GM12878 (cell line): ENCODE data around the gene GALNT9. TPM values are rescaled to one million over a fixed set of nuclear protein-coding genes. Genes with fewer than 3 reads are reported as not detected.

Source experiments
- ATAC-seq: fragments of 200-7000 bp; cut with Tn5 transposase; 3 replicates; pipeline ENCODE4 v1.9.1; 2020; ENCODE audit warnings: mild to moderate bottlenecking, moderate library complexity
- BruUV-seq: library from RNA; stranded (reverse); fragments of 400-500 nt; replicated peaks from 2 replicates; lab custom pipeline; 2021; lab: Mats Ljungman, UMichigan
- CTCF ChIA-PET: fragments of 300-600 bp; sonication (Branson Sonifier 250); formaldehyde crosslinking; extraction: SDS; loops from one replicate; lab custom pipeline; 2021; ENCODE audit warnings: inconsistent platforms; lab: Yijun Ruan, JAX
- POLR2A ChIA-PET: fragments of 350-600 bp; formaldehyde crosslinking; extraction: SDS; loops from one replicate; lab custom pipeline; 2021; ENCODE audit warnings: inconsistent platforms; lab: Charles Lee
- RAD21 ChIA-PET: fragments of 300-600 bp; sonication (Branson Sonifier 250); formaldehyde crosslinking; loops from one replicate; lab custom pipeline; 2023; ENCODE audit warnings: antibody characterized with exemption; ENCODE audit not compliant: unreplicated experiment; lab: Charles Lee
- SMC1A ChIA-PET: fragments of 300-600 bp; sonication (Branson Sonifier 250); formaldehyde crosslinking; loops from one replicate; lab custom pipeline; 2023; ENCODE audit not compliant: unreplicated experiment, uncharacterized antibody; lab: Charles Lee
- DNase-seq: peaks from one replicate; pipeline ENCODE4 v3.0.0-alpha.2; 2011; ENCODE audit warnings: low read depth, low spot score
- FAIRE-seq: peaks from 3 replicates; lab custom pipeline; 2011; peaks lifted over from hg19 to GRCh38; lab: Jason Lieb, UNC
- H2AFZ ChIP-seq: 2 replicates; pipeline ENCODE4 v1.6.0; 2011; ENCODE audit warnings: low read depth, low read length, control low read depth; ENCODE audit not compliant: control insufficient read depth
- H3K27ac ChIP-seq: 2 replicates; pipeline ENCODE4 v1.5.1; 2011; ENCODE audit warnings: control low read depth; ENCODE audit not compliant: control insufficient read depth, insufficient read depth
- H3K27me3 ChIP-seq, 2 experiments: replicated peaks in 1 of 2; 2 replicates each; pipeline versions ENCODE4 v1.6.0 to v1.6.1; 2011; ENCODE audit warnings: low read length in 1 of 2; ENCODE audit not compliant: control insufficient read depth in 2 of 2, insufficient read depth in 2 of 2
- H3K36me3 ChIP-seq, 2 experiments: 2 replicates each; pipeline ENCODE4 v1.5.1; 2011; ENCODE audit warnings: low read length in 1 of 2; ENCODE audit not compliant: control insufficient read depth in 2 of 2, insufficient read depth in 2 of 2
- H3K4me1 ChIP-seq: 2 replicates; pipeline ENCODE4 v1.6.1; 2011; ENCODE audit warnings: mild to moderate bottlenecking, low read length, moderate library complexity, mixed read lengths; ENCODE audit not compliant: control insufficient read depth, insufficient read depth
- H3K4me2 ChIP-seq: 2 replicates; pipeline ENCODE4 v1.6.0; 2011; ENCODE audit warnings: control low read depth; ENCODE audit not compliant: control insufficient read depth, insufficient read depth
- H3K4me3 ChIP-seq: fragments of 200-600 bp; sonication (generic); 2 replicates; pipeline ENCODE4 v1.5.1; 2016
- H3K79me2 ChIP-seq: 2 replicates; pipeline ENCODE4 v1.6.0; 2011; ENCODE audit warnings: low read length; ENCODE audit not compliant: control insufficient read depth, insufficient read depth
- H3K9ac ChIP-seq: 2 replicates; pipeline ENCODE4 v1.8.0; 2011; ENCODE audit warnings: low read length, control low read depth, mixed read lengths; ENCODE audit not compliant: control insufficient read depth, insufficient read depth
- H3K9me3 ChIP-seq: replicated peaks from 3 replicates; pipeline ENCODE4 v1.5.1; 2011; ENCODE audit warnings: mild to moderate bottlenecking, low read length; ENCODE audit not compliant: control insufficient read depth, insufficient read depth
- H4K20me1 ChIP-seq: 2 replicates; pipeline ENCODE4 v1.6.0; 2011; ENCODE audit not compliant: control insufficient read depth, insufficient read depth
- BHLHE40 ChIP-seq, 2 experiments: fragments of 450-650 bp in 1 of 2; IDR thresholded peaks; 2 replicates each; pipeline ENCODE4 v1.6.1; 2011 to 2017; ENCODE audit warnings: low read depth in 2 of 2, borderline replicate concordance in 1 of 2, improper control_type of control experiment in 1 of 2, low read length in 1 of 2, mild to moderate bottlenecking in 1 of 2
- BMI1 ChIP-seq: fragments of 450-650 bp; IDR thresholded peaks from 2 replicates; pipeline ENCODE4 v1.6.1; 2016; ENCODE audit warnings: mild to moderate bottlenecking, moderate library complexity, borderline replicate concordance
- CHD4 ChIP-seq: fragments of 200-600 bp; sonication (generic); IDR thresholded peaks from 2 replicates; pipeline ENCODE4 v1.6.1; 2016; ENCODE audit warnings: mild to moderate bottlenecking
- E2F8 ChIP-seq: fragments of 450-650 bp; IDR thresholded peaks from 2 replicates; pipeline ENCODE4 v1.6.1; 2018; ENCODE audit warnings: mild to moderate bottlenecking, low read depth, moderate library complexity; ENCODE audit not compliant: partially characterized antibody
- EGR1 ChIP-seq, 2 experiments: IDR thresholded peaks; 1 replicate in 1 of 2; 2 replicates in 1 of 2; pipeline ENCODE4 v1.6.1; 2011 to 2012; ENCODE audit warnings: low read depth in 2 of 2, low read length in 2 of 2, borderline replicate concordance in 1 of 2, mild to moderate bottlenecking in 1 of 2, moderate library complexity in 1 of 2
- MEF2A ChIP-seq: IDR thresholded peaks from 2 replicates; pipeline ENCODE4 v1.6.1; 2011; ENCODE audit warnings: low read depth, mild to moderate bottlenecking, low read length, moderate library complexity; ENCODE audit not compliant: insufficient read depth
- MYB ChIP-seq: fragments of 150-350 bp; IDR thresholded peaks from 2 replicates; pipeline ENCODE4 v1.6.1; 2014; ENCODE audit warnings: mild to moderate bottlenecking, low read depth, low read length, borderline replicate concordance
- POLR2A ChIP-seq: IDR thresholded peaks from 2 replicates; pipeline ENCODE4 v1.6.1; 2011; ENCODE audit warnings: low read depth, mild to moderate bottlenecking, low read length
- SMARCA5 ChIP-seq: fragments of 450-650 bp; IDR thresholded peaks from 2 replicates; pipeline ENCODE4 v1.6.1; 2017; ENCODE audit warnings: mild to moderate bottlenecking
- SUZ12 ChIP-seq: fragments of 200-600 bp; sonication (generic); IDR thresholded peaks from one replicate; pipeline ENCODE4 v1.6.1; 2018; ENCODE audit warnings: antibody characterized with exemption, mild to moderate bottlenecking; ENCODE audit not compliant: unreplicated experiment
- TCF12 ChIP-seq: IDR thresholded peaks from 2 replicates; pipeline ENCODE4 v1.6.1; 2011; ENCODE audit warnings: low read depth, mild to moderate bottlenecking, low read length
- WRNIP1 ChIP-seq: IDR thresholded peaks from 2 replicates; pipeline ENCODE4 v1.6.1; 2011; ENCODE audit warnings: low read depth, low read length, improper control_type of control experiment, borderline replicate concordance
- ZBTB33 ChIP-seq: fragments of 450-650 bp; IDR thresholded peaks from 2 replicates; pipeline ENCODE4 v1.6.1; 2017; ENCODE audit warnings: mild to moderate bottlenecking
- ZNF274 ChIP-seq: IDR thresholded peaks from one replicate; pipeline ENCODE4 v1.8.0; 2011; ENCODE audit not compliant: insufficient read length, insufficient read depth
- ZNF622 ChIP-seq: fragments of 450-650 bp; IDR thresholded peaks from 2 replicates; pipeline ENCODE4 v1.6.1; 2017; ENCODE audit warnings: mild to moderate bottlenecking, inconsistent platforms
- WGBS: methylation state at CpG from one replicate; pipeline ENCODE4 v1.1.6; 2016; ENCODE audit warnings: low lambda C conversion rate; ENCODE audit not compliant: insufficient replicate concordance, insufficient coverage; ENCODE audit errors: missing lambda C conversion rate; 5-methylcytosine and 5-hydroxymethylcytosine counted together
- in situ Hi-C: fragments of 300-500 bp; cut with MboI; formaldehyde crosslinking; loops from 9 replicates; pipeline ENCODE4 v1.14.3; 2018; ENCODE audit warnings: mixed read lengths
- intact Hi-C: fragments of 100-400 bp; cut with micrococcal nuclease; formaldehyde crosslinking; loops from one replicate; pipeline ENCODE4 v1.14.2; 2022; ENCODE audit not compliant: unreplicated experiment
- polyA plus RNA-seq, 11 experiments: library from polyadenylated mRNA; depleted of rRNA in 4 of 11; unstranded in 6 of 11; stranded (reverse) in 5 of 11; fragments of >200 nt; fragmentation: Nextera tagmentation in 4 of 11; fragmentation: Illumina TruSeq in 1 of 11; extraction: Ambion mirVana in 4 of 11; extraction: Trizol in 1 of 11; gene quantifications; 1 replicate in 1 of 11; 2 replicates in 10 of 11; pipeline versions ENCODE4 v1.2.1 to v1.2.3, GENCODE V29; 2011 to 2016; ENCODE audit warnings: inconsistent platforms in 2 of 11, missing spikeins in 2 of 11, low read depth in 1 of 11
- total RNA-seq, 4 experiments: library from RNA; depleted of rRNA in 3 of 4; stranded (reverse); fragments of >200 nt in 3 of 4; fragmentation: Illumina TruSeq in 1 of 4; extraction: Trizol in 1 of 4; gene quantifications; 2 replicates each; pipeline versions ENCODE4 v1.2.1 to v1.2.3, GENCODE V29; 2013 to 2021

GALNT9 gene
- total and polyA plus RNA-seq, 10 of the 15 experiments (the other 5 are each of a cell fraction or from before 2014, with no cell fraction given) = 0.04 TPM; not detected in 9

- Histone ChIP-seq H4K20me1 (no peaks in the 10 kb centered on the region), H3K4me2 (no peak overlapping the region), H3K27me3 (no peaks in the 10 kb centered on the region; a peak in 1 of 4 replicates), H3K36me3 (no peaks in the 10 kb centered on the region), H3K9me3 (no peaks in the 10 kb centered on the region; the same call in 2 of the 3 replicates), H3K4me3 (no peak overlapping the region), H2AFZ (no peak overlapping the region), H3K79me2 (no peaks in the 10 kb centered on the region), H3K27ac (no peak overlapping the region), H3K4me1 (no peaks in the 10 kb centered on the region), H3K9ac (no peak overlapping the region)
- intact Hi-C loops = no loop called here
- CTCF ChIA-PET = no interaction called here
- in situ Hi-C loops = no loop called here
- no peak for DNase-seq
- WGBS = 73% methylated on average over 25 of the region's 26 CpGs
- POLR2A ChIA-PET = no interaction called here
- FAIRE-seq = no peak
- BruUV-seq = no TSS peak
- no peak for ATAC-seq
- SMC1A ChIA-PET = no interaction called here
- TF ChIP-seq MEF2A = no peak
- TF ChIP-seq WRNIP1 = no peak
- TF ChIP-seq BHLHE40 (IDR thresholded peaks at IDR 0.05; ENCODE audit: borderline replicate concordance in 1 of 2, low read depth in 2 of 2, low read length in 1 of 2) = no peak
- no peak for TF ChIP-seq TCF12
- no peak for TF ChIP-seq CHD4
- no peak for TF ChIP-seq BMI1
- no peak for TF ChIP-seq ZBTB33
- no peak for TF ChIP-seq ZNF622
- no peak for TF ChIP-seq SUZ12
- TF ChIP-seq ZNF274 = no peak
- no peak for TF ChIP-seq MYB
- TF ChIP-seq POLR2A = no peak
- no peak for TF ChIP-seq E2F8
- no peak for TF ChIP-seq EGR1 (IDR thresholded peaks at IDR 0.05; ENCODE audit: borderline replicate concordance in 1 of 2, low read depth in 2 of 2, low read length in 2 of 2)
- TF ChIP-seq SMARCA5 = no peak
- TF ChIP-seq, all 136 proteins: peak for 0
- RAD21 ChIA-PET = no interaction called here
Observed at GRCh38 chr12:132333766-132334165, 4.4 kb upstream of the GALNT9 start.
